GM21529 (cell line): ENCODE measurements around the gene ISYNA1.

Experiments used
- ATAC-seq: cut with Tn5 transposase; IDR thresholded peaks from one replicate; pipeline ENCODE4 v1.9.1; 2021; ENCODE audit not compliant: unreplicated experiment

Gene ISYNA1

DNA sequence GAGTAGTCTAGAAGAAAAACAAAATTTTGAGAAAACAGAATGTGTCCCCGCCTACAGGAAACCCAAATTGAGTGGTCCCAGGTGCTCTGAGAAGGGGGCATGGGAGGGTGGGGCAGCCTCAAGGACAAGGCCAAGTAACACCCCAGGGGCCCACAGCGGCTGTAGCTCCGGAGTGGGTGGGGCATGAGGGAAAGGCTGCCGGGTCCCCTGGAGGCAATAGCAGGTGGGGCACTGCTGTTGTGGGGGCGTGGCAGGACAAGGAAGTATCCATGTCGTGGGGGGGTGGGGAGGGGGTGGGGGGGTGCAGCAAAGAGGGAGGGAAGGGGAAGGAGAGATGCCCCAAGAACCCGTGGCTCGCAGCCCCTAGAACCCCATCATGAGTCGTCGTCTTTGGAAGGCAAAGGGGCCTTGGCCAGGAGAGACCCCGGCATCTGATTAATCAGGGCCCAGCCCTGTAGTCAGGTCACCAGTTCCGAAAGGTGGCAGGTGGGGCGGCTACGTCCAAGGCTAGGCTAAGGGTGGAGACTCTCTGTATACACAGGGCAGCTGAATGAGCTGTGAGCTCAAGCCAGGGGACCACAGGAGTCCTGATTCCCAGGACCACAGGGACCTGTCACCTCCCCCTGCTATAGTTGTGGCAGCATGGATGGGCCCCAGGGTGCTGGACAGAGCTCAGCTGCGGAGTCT lies 7.5 kb upstream of the ISYNA1 start:
- no peak for ATAC-seq

DNA sequence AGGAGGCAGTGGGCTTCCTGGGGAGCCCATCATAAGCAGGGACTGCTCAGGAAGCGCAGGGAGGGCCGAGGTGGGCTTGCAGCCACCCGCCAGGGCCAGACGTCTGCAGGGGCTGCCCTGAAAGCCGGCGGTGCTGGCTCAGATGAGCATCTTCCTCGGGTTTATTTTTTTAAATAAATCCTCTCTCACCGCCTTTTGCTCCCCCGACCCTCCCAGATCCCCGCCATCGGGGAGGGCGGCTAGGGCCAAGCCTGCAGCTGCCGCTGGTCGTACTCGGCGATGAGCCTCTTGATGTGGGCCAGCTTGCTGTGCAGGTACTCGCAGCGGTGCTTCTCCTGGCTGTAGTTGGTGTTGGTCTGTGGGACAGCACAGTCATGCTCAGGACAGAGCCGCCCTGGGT lies 6.6 kb upstream of the ISYNA1 start:
- ATAC-seq: no peak

DNA sequence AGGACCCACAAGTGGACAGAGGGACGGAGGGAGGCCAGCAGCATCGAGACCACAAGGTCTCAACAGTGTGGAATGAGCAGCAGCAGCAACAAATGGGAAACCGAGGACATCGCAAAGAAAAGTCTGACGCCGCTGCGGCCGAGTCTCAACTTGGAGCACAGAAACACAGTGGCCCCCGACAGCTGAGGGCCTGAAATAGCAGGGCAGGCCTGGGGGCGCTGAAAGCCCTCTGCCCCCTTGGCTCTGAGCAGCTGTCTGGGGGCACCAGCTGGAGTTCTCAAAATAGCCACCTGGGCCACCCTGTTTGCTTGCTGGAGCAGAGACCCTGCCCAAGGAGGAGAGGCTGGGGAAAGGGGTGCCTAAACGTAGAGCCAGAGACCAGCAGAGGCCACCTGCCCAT lies 5.9 kb upstream of the ISYNA1 start:
- ATAC-seq: no peak

DNA sequence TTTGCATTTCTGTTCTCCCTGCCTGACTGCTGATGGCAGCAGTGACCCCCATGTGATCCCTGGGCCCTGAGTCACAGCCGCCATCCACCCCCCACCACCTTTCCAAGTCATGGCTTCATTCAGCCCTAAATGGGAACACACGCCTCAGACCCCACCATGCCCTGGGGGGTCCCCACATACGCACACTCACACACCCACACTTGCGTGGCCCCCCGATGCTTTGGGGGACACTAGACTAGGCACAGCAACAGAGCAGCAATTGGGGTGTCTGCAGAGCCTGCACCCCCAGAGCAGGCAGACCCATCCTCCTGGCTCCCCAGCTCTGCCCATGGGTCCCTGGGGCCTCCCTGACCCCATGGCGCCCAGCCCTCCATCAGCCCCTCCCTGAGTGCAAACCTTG lies 5.5 kb upstream of the ISYNA1 start:
- ATAC-seq: no peak

DNA sequence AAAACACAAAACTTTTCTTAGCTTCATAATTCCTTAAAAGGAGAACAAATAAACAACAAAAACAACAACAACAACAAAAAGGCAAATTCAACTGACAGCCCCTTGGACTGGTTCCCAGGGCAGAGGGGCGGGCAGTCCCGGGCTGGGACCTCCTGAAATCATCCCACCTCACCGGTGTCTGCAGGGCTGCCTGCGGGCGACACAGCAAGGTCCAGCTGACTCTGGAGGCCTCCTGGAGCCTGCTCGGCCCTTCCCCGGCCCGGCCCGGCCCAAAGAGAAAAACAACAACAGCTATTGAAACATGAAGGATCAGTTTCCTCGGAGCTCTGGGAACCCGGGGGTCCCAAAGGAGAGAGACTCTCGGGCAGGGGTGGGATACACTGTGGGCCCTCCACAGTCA lies 5.0 kb upstream of the ISYNA1 start:
- no peak for ATAC-seq

DNA sequence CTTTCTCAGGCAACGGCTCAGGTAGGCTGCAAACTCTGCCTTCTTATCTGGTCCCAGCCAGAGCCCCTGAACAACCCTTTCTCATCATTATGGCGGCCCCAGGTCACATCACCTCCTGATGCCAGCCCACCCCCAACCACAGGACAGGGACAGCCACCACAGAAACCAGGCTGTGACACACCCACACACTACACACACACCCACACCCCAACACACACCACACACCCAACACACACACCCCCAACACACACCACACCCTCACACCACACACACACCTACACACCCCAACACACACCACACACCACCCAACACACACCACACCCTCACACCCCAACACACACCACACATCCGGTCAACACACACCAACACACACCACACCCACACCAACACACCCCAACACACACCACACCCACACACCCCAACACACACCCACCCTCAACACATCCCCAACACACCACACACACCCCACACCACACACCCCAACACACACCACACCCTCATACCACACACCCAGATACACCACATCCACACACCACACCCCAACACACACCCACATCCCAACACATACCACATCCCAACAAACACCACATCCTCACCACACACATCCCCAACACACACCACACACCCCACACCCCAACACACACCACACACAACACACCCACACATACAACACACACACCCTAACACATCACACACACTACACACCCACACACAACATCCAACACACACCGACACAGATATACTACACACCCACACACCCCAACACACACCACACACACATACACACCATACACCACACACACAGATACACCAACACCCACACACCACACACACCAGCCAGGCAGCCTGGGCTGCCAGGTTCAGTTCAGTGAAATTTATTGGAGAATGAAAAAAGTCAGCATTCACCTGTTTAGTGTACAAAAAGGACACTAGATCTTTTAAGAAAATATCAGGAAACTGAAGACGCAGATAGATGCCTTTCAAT lies 4.2 kb upstream of the ISYNA1 start:
- ATAC-seq: no peak

DNA sequence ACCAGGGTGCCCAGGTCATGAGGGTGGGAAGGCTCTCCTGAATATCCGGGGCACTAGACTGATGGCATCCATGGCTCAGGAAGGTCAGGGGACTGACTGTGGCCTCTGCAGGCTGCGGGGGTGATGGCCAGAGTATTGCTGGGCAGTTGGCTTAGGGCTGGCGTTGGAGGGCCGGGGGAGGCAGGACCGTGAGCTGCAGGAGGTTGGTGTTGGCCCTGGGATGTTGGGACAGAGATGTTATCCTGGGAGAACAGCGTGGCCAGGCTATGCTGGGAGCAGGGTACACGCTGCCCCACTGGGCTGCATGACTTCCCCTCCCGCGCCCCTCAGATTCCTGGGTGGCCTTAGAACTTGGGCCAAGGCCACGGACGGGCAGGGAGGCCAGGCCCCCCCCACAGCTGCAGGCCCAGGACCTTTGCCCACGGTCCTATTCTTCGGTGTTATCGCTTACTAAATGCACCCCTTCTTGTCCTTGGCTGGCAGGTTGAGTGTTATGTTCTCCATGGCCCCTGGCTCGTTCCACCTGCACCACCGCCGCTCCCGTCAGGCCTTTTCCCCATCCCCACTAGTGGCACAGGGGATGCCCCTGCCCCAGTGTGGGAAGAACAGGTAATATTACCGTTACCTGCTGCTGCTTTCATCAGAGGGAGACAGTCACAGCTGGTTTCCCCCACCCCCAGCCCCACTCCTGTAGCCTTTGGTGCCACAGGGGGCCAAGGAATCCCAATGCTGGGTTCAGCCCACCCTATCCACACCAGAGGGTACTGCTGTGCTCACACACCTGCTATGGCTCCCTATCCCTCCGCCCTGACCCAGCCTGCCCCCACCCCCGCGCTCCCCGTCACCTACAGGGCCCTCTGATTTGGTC lies 3.2 kb upstream of the ISYNA1 start:
- ATAC-seq: no peak

DNA sequence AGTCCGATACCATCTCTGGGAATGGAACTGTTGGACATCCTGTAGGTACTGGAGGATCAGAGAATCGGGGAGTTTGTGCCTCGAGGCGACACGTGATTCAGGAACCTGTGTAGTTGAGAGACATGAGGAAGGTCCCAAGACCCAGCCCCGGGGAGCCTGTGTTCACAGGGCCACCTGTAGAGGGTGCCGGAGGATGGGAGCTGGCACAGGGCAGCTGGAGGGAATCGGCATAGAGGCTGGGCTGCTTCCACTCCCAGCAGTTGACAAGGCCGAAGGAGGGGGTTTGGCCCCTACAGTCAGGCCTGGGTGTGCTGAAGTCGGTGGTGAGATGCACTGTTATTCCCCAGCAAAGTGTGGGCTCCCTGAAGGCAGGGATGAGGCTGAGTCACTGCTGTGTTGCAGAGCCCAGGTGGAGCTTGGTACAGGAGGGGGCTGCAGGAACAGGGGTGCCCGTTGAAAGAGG lies 2.5 kb upstream of the ISYNA1 start:
- ATAC-seq: no peak

DNA sequence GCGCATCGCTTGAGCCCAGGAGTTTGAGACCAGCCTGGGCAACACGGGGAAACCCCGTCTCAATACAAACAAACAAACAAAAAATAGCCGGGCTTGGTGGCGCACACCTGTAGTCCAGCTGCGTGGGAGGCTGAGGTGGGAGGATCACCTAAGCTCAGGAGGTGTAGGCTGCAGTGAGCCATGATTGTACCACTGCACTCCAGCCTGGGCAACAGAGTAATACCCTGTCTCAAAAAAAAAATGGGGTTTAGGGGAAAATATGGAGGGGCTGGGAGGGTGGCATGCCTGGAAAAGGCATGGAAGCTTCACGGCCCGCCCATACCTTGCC lies 1.9 kb upstream of the ISYNA1 start:
- ATAC-seq: no peak

DNA sequence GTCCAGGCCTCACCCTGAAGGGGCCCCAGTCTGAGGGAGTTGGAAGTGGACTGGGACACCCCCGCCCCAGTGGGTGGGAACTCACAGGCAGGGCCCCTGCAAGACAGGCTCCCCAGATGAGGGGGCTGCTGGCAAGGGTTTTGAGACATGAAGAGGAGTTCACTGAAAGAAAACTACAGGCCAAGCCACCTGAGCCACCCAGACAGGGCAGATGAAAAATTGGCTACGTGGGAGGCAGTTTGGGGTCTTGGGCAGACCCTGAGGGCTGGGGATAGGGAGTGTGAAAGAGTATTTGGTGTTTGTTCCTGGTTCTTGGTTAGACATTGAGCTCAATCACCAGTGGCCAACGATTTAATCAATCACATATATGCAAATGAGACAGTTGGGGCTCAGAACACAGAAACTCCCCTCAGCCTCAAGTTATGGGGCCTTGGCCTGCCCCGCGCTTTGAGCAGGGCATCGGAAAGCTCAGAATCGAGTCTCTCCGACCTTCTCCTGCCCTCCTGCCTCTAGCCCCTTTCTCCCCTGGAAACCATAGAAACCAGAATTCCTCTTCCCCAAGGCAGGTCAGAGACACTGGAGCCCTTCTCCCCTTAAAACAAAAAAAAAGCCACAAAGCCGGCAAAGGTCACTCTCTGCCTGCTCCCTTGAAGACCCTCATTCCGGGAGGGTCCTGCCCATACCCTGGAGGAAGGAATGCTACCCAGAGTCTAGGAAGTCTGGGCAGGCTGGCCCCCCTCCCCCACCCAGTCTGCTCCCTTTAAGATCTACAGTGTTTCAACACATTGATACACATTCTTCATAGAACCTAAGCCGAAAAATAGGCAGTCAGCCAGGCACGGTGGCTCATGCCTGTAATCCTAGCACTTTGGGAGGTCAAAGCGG lies 1.3 kb upstream of the ISYNA1 start:
- no peak for ATAC-seq

DNA sequence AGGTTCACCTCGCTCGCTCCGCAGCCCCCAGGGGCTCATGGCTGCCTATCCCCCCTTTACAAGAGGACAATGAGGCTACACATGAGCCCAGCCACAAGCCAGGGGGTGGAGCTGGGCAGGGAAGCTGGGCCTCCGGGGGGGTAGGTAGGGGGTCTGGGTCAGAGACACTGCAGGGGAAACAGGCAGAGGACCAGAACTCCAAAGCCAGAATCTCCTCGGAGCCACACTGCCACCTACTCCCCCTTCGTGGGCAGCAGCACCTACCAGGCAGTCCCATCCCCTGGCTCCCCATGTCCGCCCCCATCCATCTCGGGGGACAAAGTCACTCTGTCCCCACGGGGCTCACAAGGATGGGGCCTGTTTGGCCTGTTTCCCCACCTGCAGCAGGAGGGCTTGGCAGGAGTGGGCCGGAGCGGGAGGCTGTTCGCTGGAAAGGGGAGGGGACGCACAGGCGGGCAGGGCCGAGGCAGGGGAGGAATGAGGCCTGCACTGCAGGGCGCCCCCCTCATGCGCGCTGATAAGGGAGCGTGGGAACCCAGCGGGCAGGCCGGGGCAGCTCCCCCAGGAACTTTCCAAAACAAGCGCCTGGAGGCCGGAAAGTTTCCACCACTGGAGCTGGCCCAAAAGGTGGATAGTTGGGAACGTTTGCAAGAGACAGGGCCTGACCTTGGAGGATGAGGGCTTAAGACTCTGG lies 545 bp upstream of the ISYNA1 start:
- ATAC-seq: no peak

DNA sequence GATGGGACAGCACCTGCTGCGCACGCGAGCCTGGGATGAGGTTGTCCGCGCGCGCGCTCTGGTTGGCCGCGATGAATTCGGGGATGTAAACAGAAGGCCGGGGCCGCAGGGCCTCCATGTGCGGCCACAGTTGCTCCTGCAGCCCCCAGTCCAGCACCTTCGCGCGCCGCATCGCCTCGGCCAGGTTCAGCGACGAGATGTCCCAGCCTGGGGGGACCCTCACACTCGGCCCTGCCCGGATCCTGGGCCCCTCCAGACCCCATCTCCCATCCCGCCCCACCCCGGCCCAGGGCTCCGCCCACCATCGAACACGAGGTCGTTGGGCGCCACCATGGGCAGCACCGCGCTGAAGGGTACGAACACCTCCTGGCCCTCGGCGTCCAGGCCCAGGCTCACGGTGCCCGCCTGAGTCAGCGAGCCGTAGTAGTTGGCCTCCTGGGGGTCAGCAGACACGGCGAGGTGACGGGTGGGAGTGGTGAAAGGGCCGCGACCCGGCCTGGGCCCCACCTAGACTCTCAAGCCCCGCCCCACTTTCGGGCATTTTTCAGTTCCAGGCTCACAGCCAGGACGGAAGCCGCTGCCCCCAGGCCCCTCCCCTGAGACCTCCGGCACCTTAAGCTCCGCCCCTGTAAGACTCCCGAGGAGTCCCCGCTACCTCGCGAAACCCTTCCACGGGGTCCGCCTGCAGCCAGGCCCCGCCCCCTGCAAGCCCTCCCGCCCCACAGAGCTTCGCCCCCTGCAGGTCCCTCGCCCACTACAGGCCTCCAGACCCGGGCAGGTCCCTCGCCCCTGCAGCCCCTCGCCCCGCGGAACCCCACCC lies 1.1 kb downstream of the ISYNA1 start:
- no peak for ATAC-seq

DNA sequence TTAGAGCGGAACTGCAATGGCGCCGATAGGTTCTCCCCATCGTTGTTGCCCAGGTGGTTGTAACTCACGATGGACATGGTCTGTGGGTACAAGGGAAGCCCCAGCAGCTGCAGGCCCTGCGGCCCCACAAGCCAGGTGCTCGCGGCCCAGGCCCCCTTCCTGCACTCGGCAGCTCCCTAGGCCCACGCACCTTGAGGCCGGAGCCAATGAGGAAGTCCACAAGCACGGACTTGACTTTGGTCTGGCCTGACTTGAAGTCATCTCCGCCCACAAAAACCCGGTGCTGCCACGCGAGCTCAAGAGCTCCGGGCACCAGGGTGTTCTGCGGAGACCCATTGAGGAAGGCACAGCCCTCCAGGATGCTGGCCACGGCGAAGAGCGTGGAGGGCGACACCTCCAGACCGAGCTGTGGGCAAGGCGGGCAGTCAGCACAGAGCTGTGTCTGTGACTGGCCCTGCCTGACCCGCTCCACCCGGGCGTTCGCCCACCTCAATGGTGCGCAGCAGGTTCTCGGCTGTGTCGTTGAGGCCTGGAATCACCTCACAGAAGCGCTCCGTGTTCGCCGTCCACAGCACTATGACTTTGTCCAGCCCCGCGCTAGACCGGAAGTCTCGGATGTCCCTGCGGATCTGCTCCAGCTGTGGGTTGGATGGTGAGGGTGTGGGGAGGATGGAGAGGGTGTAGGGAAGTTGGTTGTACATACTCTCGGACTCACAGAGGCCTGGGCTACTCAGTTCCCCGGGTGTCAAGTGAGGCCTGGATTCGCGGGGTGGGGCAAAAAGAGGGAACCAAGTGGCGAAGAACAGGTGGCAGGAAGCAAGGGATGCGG lies 1.9 kb downstream of the ISYNA1 start:
- no peak for ATAC-seq

DNA sequence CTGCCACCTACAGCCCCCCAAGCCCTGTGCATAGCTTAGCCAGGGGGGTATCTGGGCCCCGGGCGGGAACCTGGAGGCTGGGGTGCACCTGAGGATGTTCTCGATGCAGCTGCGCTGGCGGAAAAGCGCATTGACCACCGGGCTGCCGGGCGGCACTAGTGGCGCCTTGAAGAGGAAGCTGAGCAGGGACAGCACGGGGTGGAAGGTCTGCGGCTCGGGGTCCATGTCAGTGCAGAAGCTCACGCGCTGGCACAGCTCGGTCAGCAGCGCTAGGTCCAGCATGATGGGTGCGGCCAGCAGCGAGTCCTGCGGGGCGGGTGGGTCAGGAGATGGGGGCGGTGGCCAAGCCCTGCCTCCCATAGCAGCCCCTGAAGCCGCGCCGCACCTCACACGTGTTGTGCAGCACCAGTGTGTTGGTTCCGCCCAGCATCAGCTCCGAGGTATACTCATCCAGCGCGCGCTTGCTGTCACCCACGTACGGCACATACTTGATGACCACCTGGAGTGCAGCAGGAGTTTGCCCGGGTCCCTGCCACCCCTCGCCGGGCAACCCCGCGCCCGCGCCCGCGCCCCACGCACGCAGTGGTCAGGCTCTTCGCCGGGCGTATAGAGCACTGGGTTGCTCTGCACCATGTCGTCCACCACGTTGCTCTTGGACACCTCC lies 2.6 kb downstream of the ISYNA1 start:
- no peak for ATAC-seq

DNA sequence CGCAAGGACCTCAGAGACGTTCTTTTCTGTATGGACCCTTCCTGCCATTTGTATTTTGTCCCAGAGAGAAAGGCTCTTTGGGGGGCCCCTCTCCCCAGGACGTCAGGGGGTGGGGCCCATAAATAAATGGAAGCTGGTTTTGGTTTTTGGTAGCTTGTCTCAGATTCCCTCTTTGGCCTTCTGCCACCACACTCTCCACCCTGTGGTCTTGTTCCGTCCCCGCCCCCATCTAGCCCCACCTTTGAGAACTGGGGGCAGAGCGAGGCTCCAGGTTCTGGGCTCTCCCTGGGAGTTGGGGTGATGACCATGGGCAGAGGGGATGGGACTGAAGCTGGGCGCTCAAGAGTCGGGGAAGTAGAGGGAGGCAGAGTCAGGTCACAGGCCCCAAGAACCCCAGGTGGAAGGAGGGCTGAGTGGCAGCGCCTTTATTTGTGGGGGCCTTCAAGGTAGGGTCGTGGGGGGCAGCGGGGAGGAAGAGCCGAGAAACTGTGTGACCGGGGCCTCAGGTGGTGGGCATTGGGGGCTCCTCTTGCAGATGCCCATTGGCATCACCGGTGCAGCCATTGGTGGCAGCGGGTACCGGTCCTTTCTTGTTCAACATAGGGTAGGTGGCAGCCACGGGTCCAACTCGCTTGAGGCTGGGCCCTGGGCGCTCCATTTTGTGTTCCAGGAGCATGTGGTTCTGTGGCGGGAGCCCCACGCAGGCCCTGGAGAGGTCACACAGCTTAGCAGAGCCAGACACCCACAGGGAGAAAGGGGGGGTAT lies 3.3 kb downstream of the ISYNA1 start:
- ATAC-seq: no peak

DNA sequence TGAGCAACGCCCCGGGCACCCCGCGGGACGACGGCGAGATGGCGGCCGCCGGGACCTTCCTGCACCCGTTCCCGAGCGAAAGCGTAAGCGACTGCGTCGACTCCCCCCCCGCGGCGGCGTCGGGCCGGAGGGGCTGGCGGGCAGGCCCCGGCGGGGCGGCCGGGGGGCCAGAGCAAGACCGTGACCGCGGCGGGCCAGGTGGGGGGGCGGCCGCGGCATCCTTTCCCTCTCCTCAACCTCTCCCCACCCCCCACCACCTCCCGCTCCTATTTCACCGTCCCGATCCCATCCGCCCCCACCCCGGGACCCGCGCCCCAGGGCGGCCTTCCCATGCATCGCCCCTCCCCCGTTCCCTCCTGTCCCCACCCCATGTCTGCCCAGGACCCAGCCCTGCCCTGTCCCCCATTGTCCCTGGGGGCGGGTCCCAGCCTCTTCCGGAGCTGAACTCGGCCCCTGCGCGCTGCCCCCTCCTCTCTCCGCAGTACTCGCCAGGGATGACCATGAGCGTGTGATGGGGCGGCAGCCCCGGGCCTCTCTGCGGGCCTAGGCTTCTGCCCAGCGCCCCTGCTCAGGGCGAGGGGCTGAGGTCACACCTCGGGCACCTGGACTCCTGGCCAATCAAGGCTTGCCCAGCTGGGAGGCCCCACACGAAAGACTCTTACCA lies 4.1 kb downstream of the ISYNA1 start:
- no peak for ATAC-seq
